K562 (cell line): ENCODE measurements around the gene TPO.
"Not testable (repeated sequence)": the region's sequence is repeated elsewhere in the genome, so short reads cannot be mapped to it uniquely, and the experiment has no call there.

Source experiments
- MYC ChIP-seq, 2 experiments: fragments of 250-450 bp in 1 of 2; sonication (Bioruptor Pico) in 1 of 2; IDR thresholded peaks; 2 replicates each; pipeline versions ENCODE4 v1.5.1 to v1.6.1; 2012 to 2021; ENCODE audit warnings: low read depth in 2 of 2, borderline replicate concordance in 1 of 2, improper control_type of control experiment in 1 of 2, low read length in 1 of 2, mild to moderate bottlenecking in 1 of 2, moderate library complexity in 1 of 2
- POLR2AphosphoS5 ChIP-seq: IDR thresholded peaks from 2 replicates; pipeline ENCODE4 v1.6.1; 2011; ENCODE audit warnings: mild to moderate bottlenecking, low read depth, low read length, moderate library complexity; ENCODE audit not compliant: control insufficient read depth, insufficient read depth
- RAD51 ChIP-seq: fragments of 450-650 bp; IDR thresholded peaks from 2 replicates; pipeline ENCODE4 v1.7.1; 2016; ENCODE audit warnings: low read depth, mild to moderate bottlenecking, borderline replicate concordance
- SMAD2 ChIP-seq: fragments of 150-350 bp; IDR thresholded peaks from 2 replicates; pipeline ENCODE4 v1.6.1; 2014; ENCODE audit warnings: low read depth, mild to moderate bottlenecking, low read length
- SRSF9 ChIP-seq: fragments of 200-400 bp; formaldehyde crosslinking; IDR thresholded peaks from 2 replicates; pipeline ENCODE4 v1.6.1; 2017; ENCODE audit warnings: low read depth, low read length, borderline replicate concordance
- ZFP91 ChIP-seq: sonication (generic); formaldehyde crosslinking; IDR thresholded peaks from 2 replicates; pipeline ENCODE4 v1.8.0; 2022; ENCODE audit warnings: mild to moderate bottlenecking, missing genetic modification reagents
- TF ChIP-seq, protein P1 (sequence below), 3 experiments: IDR thresholded peaks in 2 of 3; conservative IDR thresholded peaks in 1 of 3; 2 replicates each; pipeline ENCODE4 v1.5.1; 2011 to 2012; ENCODE audit warnings: low read length in 3 of 3, mild to moderate bottlenecking in 3 of 3, control low read depth in 2 of 3, improper control_type of control experiment in 1 of 3, inconsistent platforms in 1 of 3, low read depth in 1 of 3, mixed read lengths in 1 of 3, moderate library complexity in 1 of 3; ENCODE audit not compliant: insufficient read depth in 2 of 3

- TF ChIP-seq SRSF9; POLR2AphosphoS5; MYC (IDR thresholded peaks at IDR 0.05; ENCODE audit: low read depth, low read length); MYC (CRISPR knock-in tag; IDR thresholded peaks at IDR 0.05; ENCODE audit: borderline replicate concordance, low read depth); ZFP91 (CRISPR knock-in tag); RAD51; SMAD2: not testable (repeated sequence)
- TF ChIP-seq, protein P1, sequence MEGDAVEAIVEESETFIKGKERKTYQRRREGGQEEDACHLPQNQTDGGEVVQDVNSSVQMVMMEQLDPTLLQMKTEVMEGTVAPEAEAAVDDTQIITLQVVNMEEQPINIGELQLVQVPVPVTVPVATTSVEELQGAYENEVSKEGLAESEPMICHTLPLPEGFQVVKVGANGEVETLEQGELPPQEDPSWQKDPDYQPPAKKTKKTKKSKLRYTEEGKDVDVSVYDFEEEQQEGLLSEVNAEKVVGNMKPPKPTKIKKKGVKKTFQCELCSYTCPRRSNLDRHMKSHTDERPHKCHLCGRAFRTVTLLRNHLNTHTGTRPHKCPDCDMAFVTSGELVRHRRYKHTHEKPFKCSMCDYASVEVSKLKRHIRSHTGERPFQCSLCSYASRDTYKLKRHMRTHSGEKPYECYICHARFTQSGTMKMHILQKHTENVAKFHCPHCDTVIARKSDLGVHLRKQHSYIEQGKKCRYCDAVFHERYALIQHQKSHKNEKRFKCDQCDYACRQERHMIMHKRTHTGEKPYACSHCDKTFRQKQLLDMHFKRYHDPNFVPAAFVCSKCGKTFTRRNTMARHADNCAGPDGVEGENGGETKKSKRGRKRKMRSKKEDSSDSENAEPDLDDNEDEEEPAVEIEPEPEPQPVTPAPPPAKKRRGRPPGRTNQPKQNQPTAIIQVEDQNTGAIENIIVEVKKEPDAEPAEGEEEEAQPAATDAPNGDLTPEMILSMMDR (IDR thresholded peaks at IDR 0.05 in 2 of 3, conservative IDR thresholded peaks at IDR 0.05 in 1 of 3; ENCODE audit: insufficient read depth in 2 of 3, low read depth in 1 of 3, low read length in 3 of 3): not testable (repeated sequence)
These were observed 25.1 kb upstream of the TPO start for GRCh38 chr2:1387954-1388725.
